Endothelial cell of umbilical vein (primary cell): Measurements from ENCODE around the gene FSIP1.

ENCODE experiments used
- EZH2 ChIP-seq: IDR thresholded peaks from 2 replicates; pipeline ENCODE4 v1.6.1; 2012; ENCODE audit warnings: borderline replicate concordance, low read depth, mild to moderate bottlenecking, moderate library complexity, low read length, inconsistent platforms; ENCODE audit not compliant: severe bottlenecking
- FOS ChIP-seq: IDR thresholded peaks from 2 replicates; pipeline ENCODE4 v1.6.1; 2011; ENCODE audit warnings: mild to moderate bottlenecking, low read length, moderate library complexity, borderline replicate concordance; ENCODE audit not compliant: insufficient read depth
- GATA2 ChIP-seq: IDR thresholded peaks from 2 replicates; pipeline ENCODE4 v1.7.0; 2011; ENCODE audit warnings: low read depth, mild to moderate bottlenecking, moderate library complexity, mixed read lengths, low read length; ENCODE audit not compliant: insufficient read length, insufficient read depth
- MYC ChIP-seq: IDR thresholded peaks from one replicate; pipeline ENCODE4 v1.6.1; 2011; ENCODE audit warnings: mild to moderate bottlenecking, low read depth, low read length
- POLR2A ChIP-seq: IDR thresholded peaks from 2 replicates; pipeline ENCODE4 v1.6.1; 2012; ENCODE audit warnings: low read depth, mild to moderate bottlenecking, control low read depth, low read length
- POLR2AphosphoS5 ChIP-seq: IDR thresholded peaks from 2 replicates; pipeline ENCODE4 v1.6.1; 2012; ENCODE audit warnings: low read depth, mild to moderate bottlenecking, control low read depth, low read length, moderate library complexity; ENCODE audit not compliant: insufficient read depth
- TF ChIP-seq, protein P1 (sequence below), 2 donors: IDR thresholded peaks; 1 replicate in 1 of 2; 2 replicates in 1 of 2; pipeline ENCODE4 v1.5.1; 2011; ENCODE audit warnings: low read length in 2 of 2, mild to moderate bottlenecking in 2 of 2, moderate library complexity in 2 of 2, control low read depth in 1 of 2, inconsistent platforms in 1 of 2, low read depth in 1 of 2; ENCODE audit not compliant: insufficient read depth in 1 of 2; ENCODE audit errors: extremely low read depth in 1 of 2

DNA sequence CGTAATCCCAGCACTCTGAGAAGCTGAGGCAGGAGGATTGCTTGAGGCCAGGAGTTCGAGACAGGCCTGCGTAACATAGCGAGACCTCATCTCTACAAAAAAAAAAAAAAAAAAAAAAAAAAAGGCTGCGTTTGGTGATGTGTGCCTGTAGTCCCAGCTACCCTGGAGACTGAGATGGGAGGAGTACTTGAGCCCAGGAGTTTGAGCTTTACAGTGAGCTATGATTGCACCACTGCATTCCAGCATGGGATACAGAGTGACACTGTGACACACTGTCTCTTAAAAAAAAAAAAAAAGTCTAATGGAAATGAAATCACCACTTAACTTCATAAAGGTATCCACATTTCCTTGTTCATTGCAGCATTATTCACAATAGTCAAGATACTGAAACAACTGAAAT is 136.2 kb downstream of the FSIP1 start:
- TF ChIP-seq, protein P1, sequence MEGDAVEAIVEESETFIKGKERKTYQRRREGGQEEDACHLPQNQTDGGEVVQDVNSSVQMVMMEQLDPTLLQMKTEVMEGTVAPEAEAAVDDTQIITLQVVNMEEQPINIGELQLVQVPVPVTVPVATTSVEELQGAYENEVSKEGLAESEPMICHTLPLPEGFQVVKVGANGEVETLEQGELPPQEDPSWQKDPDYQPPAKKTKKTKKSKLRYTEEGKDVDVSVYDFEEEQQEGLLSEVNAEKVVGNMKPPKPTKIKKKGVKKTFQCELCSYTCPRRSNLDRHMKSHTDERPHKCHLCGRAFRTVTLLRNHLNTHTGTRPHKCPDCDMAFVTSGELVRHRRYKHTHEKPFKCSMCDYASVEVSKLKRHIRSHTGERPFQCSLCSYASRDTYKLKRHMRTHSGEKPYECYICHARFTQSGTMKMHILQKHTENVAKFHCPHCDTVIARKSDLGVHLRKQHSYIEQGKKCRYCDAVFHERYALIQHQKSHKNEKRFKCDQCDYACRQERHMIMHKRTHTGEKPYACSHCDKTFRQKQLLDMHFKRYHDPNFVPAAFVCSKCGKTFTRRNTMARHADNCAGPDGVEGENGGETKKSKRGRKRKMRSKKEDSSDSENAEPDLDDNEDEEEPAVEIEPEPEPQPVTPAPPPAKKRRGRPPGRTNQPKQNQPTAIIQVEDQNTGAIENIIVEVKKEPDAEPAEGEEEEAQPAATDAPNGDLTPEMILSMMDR (IDR thresholded peaks at IDR 0.05; ENCODE audit: extremely low read depth in 1 of 2, insufficient read depth in 1 of 2, low read depth in 1 of 2, low read length in 2 of 2), result no peak
- no peak for TF ChIP-seq POLR2A
- no peak for TF ChIP-seq POLR2AphosphoS5
- TF ChIP-seq EZH2, result no peak
- TF ChIP-seq FOS, result no peak
- no peak for TF ChIP-seq MYC
- TF ChIP-seq GATA2, result no peak
